ENCODE measurements around the gene CAMP. TPM values are rescaled to one million over a fixed set of nuclear protein-coding genes. Genes with fewer than 3 reads are reported as not detected.

The CAMP gene
- total and polyA plus RNA-seq, 2 donors (not counting 1 experiment from before 2014, with no cell fraction given): not detected

GRCh38 chr3:48214225-48214624, 9.1 kb upstream of the CAMP start:
- no peak overlapping the region for H2AFZ ChIP-seq (ENCODE audit: low read length)
- H3K79me2 ChIP-seq (ENCODE audit: control insufficient read depth, insufficient read depth, low read length): no peaks in the 10 kb centered on the region
- no peak overlapping the region for H3K4me2 ChIP-seq (ENCODE audit: extremely low read depth, insufficient read depth, low read length)
- no peaks in the 10 kb centered on the region for H3K36me3 ChIP-seq (ENCODE audit: control insufficient read depth, insufficient read depth, low read length)
- no peak overlapping the region for H3K4me3 ChIP-seq (replicated peaks in 1 of 4; ENCODE audit: control extremely low read depth in 1 of 4, insufficient read depth in 1 of 4, low read depth in 3 of 4, low read length in 4 of 4)
- DNase-seq (ENCODE audit: low read depth in 2 of 2): no peak
- TF ChIP-seq CTCF (conservative IDR thresholded peaks at IDR 0.05 in 1 of 2, IDR thresholded peaks at IDR 0.05 in 1 of 2; ENCODE audit: low read depth in 1 of 2, low read length in 2 of 2) (no peak), EZH2 (IDR thresholded peaks at IDR 0.05; ENCODE audit: low read length, missing control alignments) (no peak)
- H3K9me3 ChIP-seq (ENCODE audit: control insufficient read depth, insufficient read depth, low read depth, low read length): no peaks in the 10 kb centered on the region
- peaks cover 22% of the 10 kb centered on the region for H3K27me3 ChIP-seq (ENCODE audit: control insufficient read depth, insufficient read depth, low read length)
- H4K20me1 ChIP-seq (ENCODE audit: control insufficient read depth, extremely low read depth, insufficient read depth, low read length): no peaks in the 10 kb centered on the region
- no peak overlapping the region for H3K27ac ChIP-seq (ENCODE audit: insufficient read depth, low read length)
- no peaks in the 10 kb centered on the region for H3K4me1 ChIP-seq (ENCODE audit: control insufficient read depth, extremely low read depth, insufficient read depth, low read length)
- no peak overlapping the region for H3K9ac ChIP-seq (ENCODE audit: insufficient read depth, low read length)

- Histone ChIP-seq H3K4me3 (replicated peaks in 1 of 4; ENCODE audit: control extremely low read depth in 1 of 4, insufficient read depth in 1 of 4, low read depth in 3 of 4, low read length in 4 of 4) (no peak overlapping the region), H2AFZ (ENCODE audit: low read length) (no peak overlapping the region), H4K20me1 (ENCODE audit: control insufficient read depth, extremely low read depth, insufficient read depth, low read length) (no peaks in the 10 kb centered on the region), H3K9ac (ENCODE audit: insufficient read depth, low read length) (no peak overlapping the region), H3K27me3 (ENCODE audit: control insufficient read depth, insufficient read depth, low read length) (peaks cover 22% of the 10 kb centered on the region), H3K27ac (ENCODE audit: insufficient read depth, low read length) (no peak overlapping the region), H3K9me3 (ENCODE audit: control insufficient read depth, insufficient read depth, low read depth, low read length) (no peaks in the 10 kb centered on the region), H3K79me2 (ENCODE audit: control insufficient read depth, insufficient read depth, low read length) (no peaks in the 10 kb centered on the region), H3K4me1 (ENCODE audit: control insufficient read depth, extremely low read depth, insufficient read depth, low read length) (no peaks in the 10 kb centered on the region), H3K4me2 (ENCODE audit: extremely low read depth, insufficient read depth, low read length) (no peak overlapping the region), H3K36me3 (ENCODE audit: control insufficient read depth, insufficient read depth, low read length) (no peaks in the 10 kb centered on the region)
- DNase-seq (ENCODE audit: low read depth in 2 of 2): no peak
- no peak for TF ChIP-seq EZH2 (IDR thresholded peaks at IDR 0.05; ENCODE audit: low read length, missing control alignments)
- no peak for TF ChIP-seq CTCF (conservative IDR thresholded peaks at IDR 0.05 in 1 of 2, IDR thresholded peaks at IDR 0.05 in 1 of 2; ENCODE audit: low read depth in 1 of 2, low read length in 2 of 2)
Measured at GRCh38 chr3:48215019-48215418, 8.3 kb upstream of the CAMP start.

- no peak overlapping the region for H2AFZ ChIP-seq (ENCODE audit: low read length)
Measured at GRCh38 chr3:48215466-48215865, 7.8 kb upstream of the CAMP start.

More at GRCh38 chr3:48215466-48215865, 7.8 kb upstream of the CAMP start:
- TF ChIP-seq CTCF (conservative IDR thresholded peaks at IDR 0.05 in 1 of 2, IDR thresholded peaks at IDR 0.05 in 1 of 2; ENCODE audit: low read depth in 1 of 2, low read length in 2 of 2) (no peak), EZH2 (IDR thresholded peaks at IDR 0.05; ENCODE audit: low read length, missing control alignments) (no peak)
- Histone ChIP-seq H3K79me2 (ENCODE audit: control insufficient read depth, insufficient read depth, low read length) (no peaks in the 10 kb centered on the region), H3K27ac (ENCODE audit: insufficient read depth, low read length) (no peak overlapping the region), H3K4me2 (ENCODE audit: extremely low read depth, insufficient read depth, low read length) (no peak overlapping the region), H3K9ac (ENCODE audit: insufficient read depth, low read length) (no peak overlapping the region), H3K4me3 (replicated peaks in 1 of 4; ENCODE audit: control extremely low read depth in 1 of 4, insufficient read depth in 1 of 4, low read depth in 3 of 4, low read length in 4 of 4) (no peak overlapping the region), H4K20me1 (ENCODE audit: control insufficient read depth, extremely low read depth, insufficient read depth, low read length) (no peaks in the 10 kb centered on the region), H3K4me1 (ENCODE audit: control insufficient read depth, extremely low read depth, insufficient read depth, low read length) (no peaks in the 10 kb centered on the region), H3K27me3 (ENCODE audit: control insufficient read depth, insufficient read depth, low read length) (peaks cover 22% of the 10 kb centered on the region), H3K9me3 (ENCODE audit: control insufficient read depth, insufficient read depth, low read depth, low read length) (no peaks in the 10 kb centered on the region), H3K36me3 (ENCODE audit: control insufficient read depth, insufficient read depth, low read length) (no peaks in the 10 kb centered on the region)
- DNase-seq (ENCODE audit: low read depth in 2 of 2): peak; percentile 14 to 57
